GM12878 (cell line): ENCODE results near the gene TMEM131L. TPM values are rescaled to one million over a fixed set of nuclear protein-coding genes. Genes with fewer than 3 reads are reported as not detected.

Experiments used
- ATAC-seq: fragments of 200-7000 bp; cut with Tn5 transposase; 3 replicates; pipeline ENCODE4 v1.9.1; 2020; ENCODE audit warnings: mild to moderate bottlenecking, moderate library complexity
- BruUV-seq: library from RNA; stranded (reverse); fragments of 400-500 nt; replicated peaks from 2 replicates; lab custom pipeline; 2021; lab: Mats Ljungman, UMichigan
- CTCF ChIA-PET: fragments of 300-600 bp; sonication (Branson Sonifier 250); formaldehyde crosslinking; extraction: SDS; loops from one replicate; lab custom pipeline; 2021; ENCODE audit warnings: inconsistent platforms; lab: Yijun Ruan, JAX
- POLR2A ChIA-PET: fragments of 350-600 bp; formaldehyde crosslinking; extraction: SDS; loops from one replicate; lab custom pipeline; 2021; ENCODE audit warnings: inconsistent platforms; lab: Charles Lee
- RAD21 ChIA-PET: fragments of 300-600 bp; sonication (Branson Sonifier 250); formaldehyde crosslinking; loops from one replicate; lab custom pipeline; 2023; ENCODE audit warnings: antibody characterized with exemption; ENCODE audit not compliant: unreplicated experiment; lab: Charles Lee
- SMC1A ChIA-PET: fragments of 300-600 bp; sonication (Branson Sonifier 250); formaldehyde crosslinking; loops from one replicate; lab custom pipeline; 2023; ENCODE audit not compliant: unreplicated experiment, uncharacterized antibody; lab: Charles Lee
- DNase-seq: peaks from one replicate; pipeline ENCODE4 v3.0.0-alpha.2; 2011; ENCODE audit warnings: low read depth, low spot score
- FAIRE-seq: peaks from 3 replicates; lab custom pipeline; 2011; peaks lifted over from hg19 to GRCh38; lab: Jason Lieb, UNC
- H2AFZ ChIP-seq: 2 replicates; pipeline ENCODE4 v1.6.0; 2011; ENCODE audit warnings: low read depth, low read length, control low read depth; ENCODE audit not compliant: control insufficient read depth
- H3K27ac ChIP-seq: 2 replicates; pipeline ENCODE4 v1.5.1; 2011; ENCODE audit warnings: control low read depth; ENCODE audit not compliant: control insufficient read depth, insufficient read depth
- H3K27me3 ChIP-seq, 2 experiments: replicated peaks in 1 of 2; 2 replicates each; pipeline versions ENCODE4 v1.6.0 to v1.6.1; 2011; ENCODE audit warnings: low read length in 1 of 2; ENCODE audit not compliant: control insufficient read depth in 2 of 2, insufficient read depth in 2 of 2
- H3K36me3 ChIP-seq, 2 experiments: 2 replicates each; pipeline ENCODE4 v1.5.1; 2011; ENCODE audit warnings: low read length in 1 of 2; ENCODE audit not compliant: control insufficient read depth in 2 of 2, insufficient read depth in 2 of 2
- H3K4me1 ChIP-seq: 2 replicates; pipeline ENCODE4 v1.6.1; 2011; ENCODE audit warnings: mild to moderate bottlenecking, low read length, moderate library complexity, mixed read lengths; ENCODE audit not compliant: control insufficient read depth, insufficient read depth
- H3K4me2 ChIP-seq: 2 replicates; pipeline ENCODE4 v1.6.0; 2011; ENCODE audit warnings: control low read depth; ENCODE audit not compliant: control insufficient read depth, insufficient read depth
- H3K4me3 ChIP-seq: fragments of 200-600 bp; sonication (generic); 2 replicates; pipeline ENCODE4 v1.5.1; 2016
- H3K79me2 ChIP-seq: 2 replicates; pipeline ENCODE4 v1.6.0; 2011; ENCODE audit warnings: low read length; ENCODE audit not compliant: control insufficient read depth, insufficient read depth
- H3K9ac ChIP-seq: 2 replicates; pipeline ENCODE4 v1.8.0; 2011; ENCODE audit warnings: low read length, control low read depth, mixed read lengths; ENCODE audit not compliant: control insufficient read depth, insufficient read depth
- H3K9me3 ChIP-seq: replicated peaks from 3 replicates; pipeline ENCODE4 v1.5.1; 2011; ENCODE audit warnings: mild to moderate bottlenecking, low read length; ENCODE audit not compliant: control insufficient read depth, insufficient read depth
- H4K20me1 ChIP-seq: 2 replicates; pipeline ENCODE4 v1.6.0; 2011; ENCODE audit not compliant: control insufficient read depth, insufficient read depth
- BACH1 ChIP-seq: fragments of 450-650 bp; IDR thresholded peaks from 2 replicates; pipeline ENCODE4 v1.6.1; 2017; ENCODE audit warnings: mild to moderate bottlenecking, borderline replicate concordance
- CBX3 ChIP-seq: fragments of 200-600 bp; sonication (generic); IDR thresholded peaks from 2 replicates; pipeline ENCODE4 v1.6.1; 2016; ENCODE audit warnings: low read depth, borderline replicate concordance
- CREB1 ChIP-seq: IDR thresholded peaks from 2 replicates; pipeline ENCODE4 v1.6.1; 2012; ENCODE audit warnings: low read depth, mild to moderate bottlenecking, inconsistent platforms
- EP300 ChIP-seq, 2 experiments: fragments of 150-350 bp in 1 of 2; IDR thresholded peaks; 2 replicates each; pipeline ENCODE4 v1.6.1; 2011 to 2012; ENCODE audit warnings: low read depth in 2 of 2, low read length in 2 of 2, borderline replicate concordance in 1 of 2, improper control_type of control experiment in 1 of 2, inconsistent platforms in 1 of 2; ENCODE audit not compliant: control insufficient read depth in 1 of 2
- HCFC1 ChIP-seq: fragments of 150-350 bp; IDR thresholded peaks from 2 replicates; pipeline ENCODE4 v1.6.1; 2014; ENCODE audit warnings: low read length
- KLF5 ChIP-seq: fragments of 450-650 bp; IDR thresholded peaks from 2 replicates; pipeline ENCODE4 v1.6.1; 2014; ENCODE audit warnings: mild to moderate bottlenecking; ENCODE audit not compliant: partially characterized antibody
- POLR2A ChIP-seq: IDR thresholded peaks from 2 replicates; pipeline ENCODE4 v1.6.1; 2011; ENCODE audit warnings: low read depth, mild to moderate bottlenecking, low read length
- RAD21 ChIP-seq: IDR thresholded peaks from 2 replicates; pipeline ENCODE4 v1.6.1; 2011; ENCODE audit warnings: mild to moderate bottlenecking, low read depth, low read length, moderate library complexity; ENCODE audit not compliant: insufficient read depth
- RAD51 ChIP-seq: fragments of 450-650 bp; IDR thresholded peaks from 2 replicates; pipeline ENCODE4 v1.6.1; 2016; ENCODE audit warnings: moderate library complexity, mild to moderate bottlenecking, inconsistent platforms
- SMC3 ChIP-seq: IDR thresholded peaks from 2 replicates; pipeline ENCODE4 v1.6.1; 2011; ENCODE audit warnings: low read length, improper control_type of control experiment, borderline replicate concordance
- TAF1 ChIP-seq: IDR thresholded peaks from 2 replicates; pipeline ENCODE4 v1.6.1; 2011; ENCODE audit warnings: mild to moderate bottlenecking, low read depth, low read length, borderline replicate concordance
- ZNF384 ChIP-seq: IDR thresholded peaks from 2 replicates; pipeline ENCODE4 v1.6.1; 2012; ENCODE audit warnings: low read depth, mild to moderate bottlenecking, low read length, improper control_type of control experiment, borderline replicate concordance
- WGBS: methylation state at CpG from one replicate; pipeline ENCODE4 v1.1.6; 2016; ENCODE audit warnings: low lambda C conversion rate; ENCODE audit not compliant: insufficient replicate concordance, insufficient coverage; ENCODE audit errors: missing lambda C conversion rate; 5-methylcytosine and 5-hydroxymethylcytosine counted together
- in situ Hi-C: fragments of 300-500 bp; cut with MboI; formaldehyde crosslinking; loops from 9 replicates; pipeline ENCODE4 v1.14.3; 2018; ENCODE audit warnings: mixed read lengths
- intact Hi-C: fragments of 100-400 bp; cut with micrococcal nuclease; formaldehyde crosslinking; loops from one replicate; pipeline ENCODE4 v1.14.2; 2022; ENCODE audit not compliant: unreplicated experiment
- polyA plus RNA-seq, 11 experiments: library from polyadenylated mRNA; depleted of rRNA in 4 of 11; unstranded in 6 of 11; stranded (reverse) in 5 of 11; fragments of >200 nt; fragmentation: Nextera tagmentation in 4 of 11; fragmentation: Illumina TruSeq in 1 of 11; extraction: Ambion mirVana in 4 of 11; extraction: Trizol in 1 of 11; gene quantifications; 1 replicate in 1 of 11; 2 replicates in 10 of 11; pipeline versions ENCODE4 v1.2.1 to v1.2.3, GENCODE V29; 2011 to 2016; ENCODE audit warnings: inconsistent platforms in 2 of 11, missing spikeins in 2 of 11, low read depth in 1 of 11
- total RNA-seq, 4 experiments: library from RNA; depleted of rRNA in 3 of 4; stranded (reverse); fragments of >200 nt in 3 of 4; fragmentation: Illumina TruSeq in 1 of 4; extraction: Trizol in 1 of 4; gene quantifications; 2 replicates each; pipeline versions ENCODE4 v1.2.1 to v1.2.3, GENCODE V29; 2013 to 2021
- TF ChIP-seq, protein P1 (sequence below): IDR thresholded peaks from 2 replicates; pipeline ENCODE4 v1.6.1; 2011; ENCODE audit warnings: mild to moderate bottlenecking, low read depth, low read length, moderate library complexity; ENCODE audit not compliant: insufficient replicate concordance
- TF ChIP-seq, protein P2 (sequence below): fragments of 150-350 bp; IDR thresholded peaks from 2 replicates; pipeline ENCODE4 v1.6.1; 2016; ENCODE audit warnings: low read depth, low read length
- TF ChIP-seq, protein P3 (sequence below), 3 experiments: IDR thresholded peaks in 2 of 3; conservative IDR thresholded peaks in 1 of 3; 2 replicates each; pipeline ENCODE4 v1.5.1; 2011; ENCODE audit warnings: low read depth in 3 of 3, low read length in 3 of 3, mild to moderate bottlenecking in 3 of 3, control low read depth in 2 of 3, moderate library complexity in 2 of 3, inconsistent platforms in 1 of 3, mixed read lengths in 1 of 3; ENCODE audit not compliant: control insufficient read depth in 2 of 3, insufficient read depth in 1 of 3; ENCODE audit errors: extremely low read depth in 1 of 3
- TF ChIP-seq, protein P4 (sequence below): fragments of 450-650 bp; IDR thresholded peaks from 2 replicates; pipeline ENCODE4 v1.6.1; 2017; ENCODE audit warnings: borderline replicate concordance

The TMEM131L gene
- total and polyA plus RNA-seq, 10 of the 15 experiments (the other 5 are each of a cell fraction or from before 2014, with no cell fraction given) = 8.5 to 101 (median 74.4) TPM

DNA sequence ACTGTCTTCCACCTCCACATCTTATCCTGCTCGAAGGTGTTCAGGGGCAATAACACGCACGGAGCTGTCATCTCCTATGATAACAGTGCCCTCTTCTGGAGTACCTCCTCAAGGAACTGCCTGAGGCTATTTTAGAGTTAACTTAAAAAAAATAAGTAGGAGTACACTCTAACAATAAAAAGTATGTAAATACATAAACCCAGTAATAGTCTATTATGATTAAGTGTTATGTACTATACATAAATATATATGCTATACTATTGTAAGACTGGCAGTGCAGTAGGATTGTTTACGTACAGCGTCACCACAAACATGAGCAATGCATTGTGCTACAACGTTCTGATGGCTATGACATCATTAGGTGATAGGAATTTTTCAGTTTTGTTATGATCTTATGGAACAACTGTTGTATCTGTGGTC, 183.4 kb downstream of the TMEM131L start:
- SMC1A ChIA-PET = interaction anchor here (0.9 to 3.2 kb wide), 12 partner anchors 30 to 567 kb away, joined by 3 to 20 read pairs (median 6); partner anchors contain the start of gene MND1
- in situ Hi-C loops = loop anchor here (10.0 kb wide), 1 partner anchor 505 kb away; no protein-coding TSS in a partner anchor
- H3K27ac ChIP-seq = no peak overlapping the region
- ATAC-seq = peak; percentile 75
- no peak overlapping the region for H3K9ac ChIP-seq
- intact Hi-C loops = loop anchor here (1.0 to 5.0 kb wide), 4 partner anchors 101 to 562 kb away; no protein-coding TSS in a partner anchor
- H2AFZ ChIP-seq = no peak overlapping the region
- no peaks in the 10 kb centered on the region; the same call in 2 of the 3 replicates for H3K9me3 ChIP-seq
- H3K79me2 ChIP-seq = no peaks in the 10 kb centered on the region
- BruUV-seq = no TSS peak
- 31% methylated on average over 6 of the region's 6 CpGs for WGBS
- peak; percentile 44 for FAIRE-seq
- RAD21 ChIA-PET = interaction anchor here (0.9 to 3.7 kb wide), 10 partner anchors 100 to 522 kb away, joined by 3 to 23 read pairs (median 4); partner anchors contain the start of gene TRIM2
- no peaks in the 10 kb centered on the region for H3K4me1 ChIP-seq
- CTCF ChIA-PET = interaction anchor here (0.7 to 4.1 kb wide), 21 partner anchors 10 to 1195 kb away, joined by 3 to 67 read pairs (median 4); partner anchors contain the start of gene MND1
- no peaks in the 10 kb centered on the region for H4K20me1 ChIP-seq
- no peak for DNase-seq
- H3K4me2 ChIP-seq = no peak overlapping the region
- H3K27me3 ChIP-seq = no peaks in the 10 kb centered on the region
- no peaks in the 10 kb centered on the region for H3K36me3 ChIP-seq
- no peak overlapping the region for H3K4me3 ChIP-seq
- POLR2A ChIA-PET = no interaction called here
- no peak for TF ChIP-seq RAD51
- TF ChIP-seq, protein P1, sequence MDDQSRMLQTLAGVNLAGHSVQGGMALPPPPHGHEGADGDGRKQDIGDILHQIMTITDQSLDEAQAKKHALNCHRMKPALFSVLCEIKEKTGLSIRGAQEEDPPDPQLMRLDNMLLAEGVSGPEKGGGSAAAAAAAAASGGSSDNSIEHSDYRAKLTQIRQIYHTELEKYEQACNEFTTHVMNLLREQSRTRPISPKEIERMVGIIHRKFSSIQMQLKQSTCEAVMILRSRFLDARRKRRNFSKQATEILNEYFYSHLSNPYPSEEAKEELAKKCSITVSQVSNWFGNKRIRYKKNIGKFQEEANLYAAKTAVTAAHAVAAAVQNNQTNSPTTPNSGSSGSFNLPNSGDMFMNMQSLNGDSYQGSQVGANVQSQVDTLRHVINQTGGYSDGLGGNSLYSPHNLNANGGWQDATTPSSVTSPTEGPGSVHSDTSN = no peak
- TF ChIP-seq CBX3 = no peak
- no peak for TF ChIP-seq POLR2A
- TF ChIP-seq, protein P2, sequence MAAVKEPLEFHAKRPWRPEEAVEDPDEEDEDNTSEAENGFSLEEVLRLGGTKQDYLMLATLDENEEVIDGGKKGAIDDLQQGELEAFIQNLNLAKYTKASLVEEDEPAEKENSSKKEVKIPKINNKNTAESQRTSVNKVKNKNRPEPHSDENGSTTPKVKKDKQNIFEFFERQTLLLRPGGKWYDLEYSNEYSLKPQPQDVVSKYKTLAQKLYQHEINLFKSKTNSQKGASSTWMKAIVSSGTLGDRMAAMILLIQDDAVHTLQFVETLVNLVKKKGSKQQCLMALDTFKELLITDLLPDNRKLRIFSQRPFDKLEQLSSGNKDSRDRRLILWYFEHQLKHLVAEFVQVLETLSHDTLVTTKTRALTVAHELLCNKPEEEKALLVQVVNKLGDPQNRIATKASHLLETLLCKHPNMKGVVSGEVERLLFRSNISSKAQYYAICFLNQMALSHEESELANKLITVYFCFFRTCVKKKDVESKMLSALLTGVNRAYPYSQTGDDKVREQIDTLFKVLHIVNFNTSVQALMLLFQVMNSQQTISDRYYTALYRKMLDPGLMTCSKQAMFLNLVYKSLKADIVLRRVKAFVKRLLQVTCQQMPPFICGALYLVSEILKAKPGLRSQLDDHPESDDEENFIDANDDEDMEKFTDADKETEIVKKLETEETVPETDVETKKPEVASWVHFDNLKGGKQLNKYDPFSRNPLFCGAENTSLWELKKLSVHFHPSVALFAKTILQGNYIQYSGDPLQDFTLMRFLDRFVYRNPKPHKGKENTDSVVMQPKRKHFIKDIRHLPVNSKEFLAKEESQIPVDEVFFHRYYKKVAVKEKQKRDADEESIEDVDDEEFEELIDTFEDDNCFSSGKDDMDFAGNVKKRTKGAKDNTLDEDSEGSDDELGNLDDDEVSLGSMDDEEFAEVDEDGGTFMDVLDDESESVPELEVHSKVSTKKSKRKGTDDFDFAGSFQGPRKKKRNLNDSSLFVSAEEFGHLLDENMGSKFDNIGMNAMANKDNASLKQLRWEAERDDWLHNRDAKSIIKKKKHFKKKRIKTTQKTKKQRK = no peak
- no peak for TF ChIP-seq KLF5
- no peak for TF ChIP-seq CREB1
- TF ChIP-seq TAF1 = no peak
- TF ChIP-seq, protein P3, sequence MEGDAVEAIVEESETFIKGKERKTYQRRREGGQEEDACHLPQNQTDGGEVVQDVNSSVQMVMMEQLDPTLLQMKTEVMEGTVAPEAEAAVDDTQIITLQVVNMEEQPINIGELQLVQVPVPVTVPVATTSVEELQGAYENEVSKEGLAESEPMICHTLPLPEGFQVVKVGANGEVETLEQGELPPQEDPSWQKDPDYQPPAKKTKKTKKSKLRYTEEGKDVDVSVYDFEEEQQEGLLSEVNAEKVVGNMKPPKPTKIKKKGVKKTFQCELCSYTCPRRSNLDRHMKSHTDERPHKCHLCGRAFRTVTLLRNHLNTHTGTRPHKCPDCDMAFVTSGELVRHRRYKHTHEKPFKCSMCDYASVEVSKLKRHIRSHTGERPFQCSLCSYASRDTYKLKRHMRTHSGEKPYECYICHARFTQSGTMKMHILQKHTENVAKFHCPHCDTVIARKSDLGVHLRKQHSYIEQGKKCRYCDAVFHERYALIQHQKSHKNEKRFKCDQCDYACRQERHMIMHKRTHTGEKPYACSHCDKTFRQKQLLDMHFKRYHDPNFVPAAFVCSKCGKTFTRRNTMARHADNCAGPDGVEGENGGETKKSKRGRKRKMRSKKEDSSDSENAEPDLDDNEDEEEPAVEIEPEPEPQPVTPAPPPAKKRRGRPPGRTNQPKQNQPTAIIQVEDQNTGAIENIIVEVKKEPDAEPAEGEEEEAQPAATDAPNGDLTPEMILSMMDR (IDR thresholded peaks at IDR 0.05 in 2 of 3, conservative IDR thresholded peaks at IDR 0.05 in 1 of 3; ENCODE audit: control insufficient read depth in 2 of 3, extremely low read depth in 1 of 3, insufficient read depth in 1 of 3, low read depth in 3 of 3, low read length in 3 of 3) = peak; percentile 39 to 50 (median 48); a peak in 5 of 6 replicates
- TF ChIP-seq RAD21 = peak; percentile 62
- no peak for TF ChIP-seq HCFC1
- peak; percentile 14; the same call in 1 of the 2 replicates for TF ChIP-seq ZNF384
- TF ChIP-seq, protein P4, sequence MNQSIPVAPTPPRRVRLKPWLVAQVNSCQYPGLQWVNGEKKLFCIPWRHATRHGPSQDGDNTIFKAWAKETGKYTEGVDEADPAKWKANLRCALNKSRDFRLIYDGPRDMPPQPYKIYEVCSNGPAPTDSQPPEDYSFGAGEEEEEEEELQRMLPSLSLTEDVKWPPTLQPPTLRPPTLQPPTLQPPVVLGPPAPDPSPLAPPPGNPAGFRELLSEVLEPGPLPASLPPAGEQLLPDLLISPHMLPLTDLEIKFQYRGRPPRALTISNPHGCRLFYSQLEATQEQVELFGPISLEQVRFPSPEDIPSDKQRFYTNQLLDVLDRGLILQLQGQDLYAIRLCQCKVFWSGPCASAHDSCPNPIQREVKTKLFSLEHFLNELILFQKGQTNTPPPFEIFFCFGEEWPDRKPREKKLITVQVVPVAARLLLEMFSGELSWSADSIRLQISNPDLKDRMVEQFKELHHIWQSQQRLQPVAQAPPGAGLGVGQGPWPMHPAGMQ = no peak
- TF ChIP-seq BACH1 = no peak
- peak; percentile 43 for TF ChIP-seq SMC3
- no peak for TF ChIP-seq EP300 (IDR thresholded peaks at IDR 0.05; ENCODE audit: borderline replicate concordance in 1 of 2, control insufficient read depth in 1 of 2, low read depth in 2 of 2, low read length in 2 of 2)
